Activated CD4-positive, alpha-beta T cell treated with anti-CD3 and anti-CD28 coated beads, Interleukin-2, amount 10 ng/mL, durations not matched to agents 7 days and 5 days (primary cell): Measurements from ENCODE around the gene SNAPC2. TPM values are rescaled to one million over a fixed set of nuclear protein-coding genes. Genes with fewer than 3 reads are reported as not detected.
A peak's percentile ranks its signal among the peaks of the same experiment; 100 is the strongest.
"Not testable (repeated sequence)": the region's sequence is repeated elsewhere in the genome, so short reads cannot be mapped to it uniquely, and the experiment has no call there.

Source experiments
- CTCF ChIA-PET: fragments of 350-600 bp; sonication (Branson Sonifier 250); formaldehyde crosslinking; loops from one replicate; lab custom pipeline; 2021; ENCODE audit warnings: antibody characterized with exemption; lab: Charles Lee
- POLR2A ChIA-PET: fragments of 350-600 bp; sonication (Branson Sonifier 250); formaldehyde crosslinking; loops from one replicate; lab custom pipeline; 2021; ENCODE audit warnings: antibody characterized with exemption; lab: Charles Lee
- DNase-seq: peaks from one replicate; pipeline ENCODE4 v3.0.0-alpha.2; 2020
- H3K27ac Mint-ChIP-seq: one replicate; pipeline ENCODE4 v1.8.0; 2021; ENCODE audit warnings: mild to moderate bottlenecking, moderate library complexity, mixed read lengths
- H3K27me3 Mint-ChIP-seq: one replicate; pipeline ENCODE4 v1.8.0; 2021; ENCODE audit warnings: mixed read lengths
- H3K36me3 Mint-ChIP-seq: one replicate; pipeline ENCODE4 v1.8.0; 2021; ENCODE audit warnings: low read depth, mixed read lengths
- H3K4me1 Mint-ChIP-seq: one replicate; pipeline ENCODE4 v1.8.0; 2021; ENCODE audit warnings: mixed read lengths
- H3K4me3 Mint-ChIP-seq: one replicate; pipeline ENCODE4 v1.8.0; 2021; ENCODE audit warnings: mild to moderate bottlenecking, moderate library complexity, mixed read lengths
- H3K9me3 Mint-ChIP-seq: one replicate; pipeline ENCODE4 v1.8.0; 2021; ENCODE audit warnings: mixed read lengths
- total RNA-seq, 2 experiments: library from RNA; stranded (reverse); gene quantifications; one replicate each; pipeline ENCODE4 v1.2.3, GENCODE V29; 2021

Gene SNAPC2
- total RNA-seq, 2 experiments from 2014 or later = 18.6 to 19.1 TPM

- peaks cover 8% of the 10 kb centered on the region for H3K4me1 Mint-ChIP-seq
- no peak overlapping the region for H3K27ac Mint-ChIP-seq
- no peaks in the 10 kb centered on the region for H3K9me3 Mint-ChIP-seq
- no peak overlapping the region for H3K4me3 Mint-ChIP-seq
- ChIA-PET CTCF (interaction anchor here (1.3 to 5.8 kb wide), 4 partner anchors 8 to 74 kb away, joined by 4 to 38 read pairs (median 10); partner anchors contain the start of genes SNAPC2 and TIMM44), POLR2A (interaction anchor here (0.5 kb wide), 1 partner anchor 548 kb away, joined by 5 read pairs; no protein-coding TSS in a partner anchor)
- H3K27me3 Mint-ChIP-seq = no peaks in the 10 kb centered on the region
- no peaks in the 10 kb centered on the region for H3K36me3 Mint-ChIP-seq
- DNase-seq = no peak
Observed at GRCh38 chr19:7928334-7928706, 8.2 kb downstream of the SNAPC2 start.

- no peak overlapping the region for H3K4me3 Mint-ChIP-seq
Observed at GRCh38 chr19:7928741-7929701, 8.9 kb downstream of the SNAPC2 start.

GRCh38 chr19:7930030-7930429, 9.9 kb downstream of the SNAPC2 start:
- POLR2A ChIA-PET, H3K27ac Mint-ChIP-seq, H3K9me3 Mint-ChIP-seq, H3K4me3 Mint-ChIP-seq, H3K4me1 Mint-ChIP-seq, DNase-seq, H3K36me3 Mint-ChIP-seq, H3K27me3 Mint-ChIP-seq: not testable (repeated sequence)
- CTCF ChIA-PET = interaction anchor here (0.8 to 5.8 kb wide), 4 partner anchors 10 to 61 kb away, joined by 3 to 38 read pairs (median 10); partner anchors contain the start of genes SNAPC2 and TIMM44

More at GRCh38 chr19:7928741-7929701, 8.9 kb downstream of the SNAPC2 start:
- DNase-seq = peak; percentile 68
- Mint-ChIP-seq H3K27me3 (no peaks in the 10 kb centered on the region), H3K9me3 (no peaks in the 10 kb centered on the region), H3K4me1 (peaks cover 8% of the 10 kb centered on the region), H3K27ac (peak overlapping the region; percentile 54), H3K36me3 (peaks cover 2% of the 10 kb centered on the region)
- ChIA-PET CTCF (interaction anchor here (0.6 to 5.8 kb wide), 8 partner anchors 9 to 412 kb away, joined by 3 to 38 read pairs (median 4); partner anchors contain the start of genes SNAPC2 and TIMM44), POLR2A (interaction anchor here (0.5 to 1.0 kb wide), 2 partner anchors 8 to 548 kb away, joined by 3 to 5 read pairs; partner anchors contain the start of gene SNAPC2)

GRCh38 chr19:7930765-7931164, 10.6 kb downstream of the SNAPC2 start:
- H3K36me3 Mint-ChIP-seq = peaks cover 7% of the 10 kb centered on the region
- peaks cover 4% of the 10 kb centered on the region for H3K4me1 Mint-ChIP-seq
- ChIA-PET POLR2A (interaction anchor here (0.6 kb wide), 1 partner anchor 261 kb away, joined by 3 read pairs; no protein-coding TSS in a partner anchor), CTCF (interaction anchor here (0.8 to 5.8 kb wide), 3 partner anchors 11 to 39 kb away, joined by 3 to 38 read pairs (median 8); partner anchors contain the start of genes SNAPC2 and TIMM44)
- H3K4me3 Mint-ChIP-seq = no peak overlapping the region
- DNase-seq = no peak
- no peak overlapping the region for H3K27ac Mint-ChIP-seq
- H3K9me3 Mint-ChIP-seq = no peaks in the 10 kb centered on the region
- H3K27me3 Mint-ChIP-seq = no peaks in the 10 kb centered on the region

- peaks cover 1% of the 10 kb centered on the region for H3K4me1 Mint-ChIP-seq
- no peak overlapping the region for H3K27ac Mint-ChIP-seq
- peaks cover 7% of the 10 kb centered on the region for H3K36me3 Mint-ChIP-seq
- CTCF ChIA-PET = interaction anchor here (0.7 to 5.8 kb wide), 2 partner anchors 12 to 23 kb away, joined by 4 to 38 read pairs; partner anchors contain the start of gene TIMM44
- POLR2A ChIA-PET = interaction anchor here (0.6 kb wide), 1 partner anchor 261 kb away, joined by 3 read pairs; no protein-coding TSS in a partner anchor
- no peak for DNase-seq
- H3K9me3 Mint-ChIP-seq = no peaks in the 10 kb centered on the region
- H3K27me3 Mint-ChIP-seq = no peaks in the 10 kb centered on the region
- no peak overlapping the region for H3K4me3 Mint-ChIP-seq
Observed at GRCh38 chr19:7931221-7932061, 11.3 kb downstream of the SNAPC2 start.

GRCh38 chr19:7932276-7932929, 12.3 kb downstream of the SNAPC2 start:
- POLR2A ChIA-PET = no interaction called here
- Mint-ChIP-seq H3K4me1 (no peaks in the 10 kb centered on the region), H3K27me3 (no peaks in the 10 kb centered on the region), H3K27ac (no peak overlapping the region), H3K4me3 (no peak overlapping the region), H3K36me3 (peaks cover 7% of the 10 kb centered on the region), H3K9me3 (no peaks in the 10 kb centered on the region)
- DNase-seq = no peak
- CTCF ChIA-PET = interaction anchor here (0.7 to 5.8 kb wide), 2 partner anchors 11 to 22 kb away, joined by 4 to 38 read pairs; partner anchors contain the start of gene TIMM44

- H3K4me3 Mint-ChIP-seq = no peak overlapping the region
- DNase-seq = no peak
- H3K27me3 Mint-ChIP-seq = no peaks in the 10 kb centered on the region
- POLR2A ChIA-PET = no interaction called here
- H3K27ac Mint-ChIP-seq = no peak overlapping the region
- CTCF ChIA-PET = interaction anchor here (5.8 kb wide), 1 partner anchor 11 kb away, joined by 38 read pairs; the partner anchor contains the start of gene TIMM44
- H3K9me3 Mint-ChIP-seq = no peaks in the 10 kb centered on the region
- H3K36me3 Mint-ChIP-seq = peaks cover 8% of the 10 kb centered on the region
- no peaks in the 10 kb centered on the region for H3K4me1 Mint-ChIP-seq
Observed at GRCh38 chr19:7932930-7933300, 12.8 kb downstream of the SNAPC2 start.

- Mint-ChIP-seq H3K9me3 (no peaks in the 10 kb centered on the region), H3K27ac (no peak overlapping the region), H3K36me3 (peaks cover 9% of the 10 kb centered on the region), H3K4me1 (no peaks in the 10 kb centered on the region), H3K4me3 (no peak overlapping the region), H3K27me3 (no peaks in the 10 kb centered on the region)
- no peak for DNase-seq
- ChIA-PET CTCF (no interaction called here), POLR2A (no interaction called here)
Observed at GRCh38 chr19:7933411-7933810, 13.3 kb downstream of the SNAPC2 start.

- no peak overlapping the region for H3K27ac Mint-ChIP-seq
- CTCF ChIA-PET = interaction anchor here (0.6 to 1.9 kb wide), 3 partner anchors 10 to 305 kb away, joined by 3 to 10 read pairs (median 6); partner anchors contain the start of gene TIMM44
- POLR2A ChIA-PET = no interaction called here
- peaks cover 4% of the 10 kb centered on the region for H3K4me1 Mint-ChIP-seq
- H3K27me3 Mint-ChIP-seq = no peaks in the 10 kb centered on the region
- H3K4me3 Mint-ChIP-seq = no peak overlapping the region
- peaks cover 13% of the 10 kb centered on the region for H3K36me3 Mint-ChIP-seq
- DNase-seq = no peak
- H3K9me3 Mint-ChIP-seq = no peaks in the 10 kb centered on the region
Observed at GRCh38 chr19:7933828-7934725, 13.9 kb downstream of the SNAPC2 start.

GRCh38 chr19:7934766-7935165, 14.6 kb downstream of the SNAPC2 start:
- ChIA-PET CTCF (interaction anchor here (0.6 to 1.9 kb wide), 3 partner anchors 9 to 304 kb away, joined by 3 to 10 read pairs (median 6); partner anchors contain the start of gene TIMM44), POLR2A (no interaction called here)
- no peak overlapping the region for H3K4me3 Mint-ChIP-seq
- H3K36me3 Mint-ChIP-seq = peaks cover 13% of the 10 kb centered on the region
- no peaks in the 10 kb centered on the region for H3K27me3 Mint-ChIP-seq
- no peak for DNase-seq
- peaks cover 4% of the 10 kb centered on the region for H3K4me1 Mint-ChIP-seq
- no peaks in the 10 kb centered on the region for H3K9me3 Mint-ChIP-seq
- no peak overlapping the region for H3K27ac Mint-ChIP-seq

- CTCF ChIA-PET = no interaction called here
- no peaks in the 10 kb centered on the region for H3K27me3 Mint-ChIP-seq
- no peak for DNase-seq
- no peaks in the 10 kb centered on the region for H3K9me3 Mint-ChIP-seq
- H3K36me3 Mint-ChIP-seq = peaks cover 14% of the 10 kb centered on the region
- no peak overlapping the region for H3K4me3 Mint-ChIP-seq
- H3K4me1 Mint-ChIP-seq = peaks cover 35% of the 10 kb centered on the region
- no peak overlapping the region for H3K27ac Mint-ChIP-seq
- POLR2A ChIA-PET = no interaction called here
Observed at GRCh38 chr19:7940841-7941240, 20.7 kb downstream of the SNAPC2 start.
